GM13976 (cell line): Measurements from ENCODE around the gene PEX5L.

Source experiments
- DNase-seq: peaks from one replicate; pipeline ENCODE4 v3.0.0; 2012; ENCODE audit warnings: low spot score
- in situ Hi-C: fragments of 300-500 bp; cut with MboI; formaldehyde crosslinking; loops from one replicate; pipeline ENCODE4 v1.12.0; 2022; ENCODE audit warnings: low sequenced_read_pairs, mixed read lengths, inconsistent platforms; ENCODE audit not compliant: unreplicated experiment
- TF ChIP-seq, protein P1 (sequence below): IDR thresholded peaks from 2 replicates; pipeline ENCODE4 v1.5.1; 2012; ENCODE audit warnings: borderline replicate concordance, mild to moderate bottlenecking; ENCODE audit not compliant: insufficient read depth; ENCODE audit errors: extremely low read depth, missing control alignments, control extremely low read depth

The PEX5L gene

DNA sequence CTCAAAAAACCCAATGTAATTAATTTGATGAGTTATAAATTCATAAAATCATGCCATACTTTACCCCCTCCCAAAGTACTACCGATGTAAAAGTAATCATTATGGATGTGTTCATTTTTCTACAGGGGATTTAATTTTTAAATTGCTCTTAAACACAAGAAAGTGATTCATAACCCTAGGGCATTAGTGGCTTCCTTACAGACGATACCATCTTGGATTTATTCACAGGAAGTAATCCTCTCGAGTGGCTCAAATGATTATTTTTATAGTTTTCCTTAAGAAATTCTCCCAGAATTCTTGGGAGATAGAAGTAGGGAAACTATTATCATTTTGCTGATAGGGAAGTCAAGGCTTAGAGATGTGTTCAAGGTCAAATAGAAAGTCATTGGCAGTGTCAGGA, 80.9 kb downstream of the PEX5L start:
- in situ Hi-C loops: no loop called here
- no peak for DNase-seq
- TF ChIP-seq, protein P1, sequence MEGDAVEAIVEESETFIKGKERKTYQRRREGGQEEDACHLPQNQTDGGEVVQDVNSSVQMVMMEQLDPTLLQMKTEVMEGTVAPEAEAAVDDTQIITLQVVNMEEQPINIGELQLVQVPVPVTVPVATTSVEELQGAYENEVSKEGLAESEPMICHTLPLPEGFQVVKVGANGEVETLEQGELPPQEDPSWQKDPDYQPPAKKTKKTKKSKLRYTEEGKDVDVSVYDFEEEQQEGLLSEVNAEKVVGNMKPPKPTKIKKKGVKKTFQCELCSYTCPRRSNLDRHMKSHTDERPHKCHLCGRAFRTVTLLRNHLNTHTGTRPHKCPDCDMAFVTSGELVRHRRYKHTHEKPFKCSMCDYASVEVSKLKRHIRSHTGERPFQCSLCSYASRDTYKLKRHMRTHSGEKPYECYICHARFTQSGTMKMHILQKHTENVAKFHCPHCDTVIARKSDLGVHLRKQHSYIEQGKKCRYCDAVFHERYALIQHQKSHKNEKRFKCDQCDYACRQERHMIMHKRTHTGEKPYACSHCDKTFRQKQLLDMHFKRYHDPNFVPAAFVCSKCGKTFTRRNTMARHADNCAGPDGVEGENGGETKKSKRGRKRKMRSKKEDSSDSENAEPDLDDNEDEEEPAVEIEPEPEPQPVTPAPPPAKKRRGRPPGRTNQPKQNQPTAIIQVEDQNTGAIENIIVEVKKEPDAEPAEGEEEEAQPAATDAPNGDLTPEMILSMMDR: no peak

DNA sequence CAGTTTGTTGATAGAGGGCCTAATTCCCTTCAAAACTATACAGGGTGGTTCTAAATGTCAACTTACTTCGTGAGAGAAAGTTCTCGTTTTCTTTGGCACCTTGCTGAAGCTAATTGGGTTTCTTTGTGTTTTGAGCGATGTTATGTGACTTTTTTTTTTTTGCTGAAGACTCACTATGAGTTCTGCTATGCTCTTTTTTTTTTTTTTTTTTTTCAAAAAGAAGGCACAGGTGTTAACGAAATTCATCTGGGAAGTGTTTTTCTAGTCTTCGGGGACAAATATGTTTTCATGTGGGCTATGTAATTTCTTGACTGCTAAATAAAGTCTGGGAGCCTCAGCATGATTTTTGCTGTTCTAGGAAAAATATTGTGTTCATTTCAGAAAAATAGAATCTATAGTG, 81.5 kb downstream of the PEX5L start:
- in situ Hi-C loops: no loop called here
- no peak for DNase-seq
- TF ChIP-seq, protein P1: no peak

DNA sequence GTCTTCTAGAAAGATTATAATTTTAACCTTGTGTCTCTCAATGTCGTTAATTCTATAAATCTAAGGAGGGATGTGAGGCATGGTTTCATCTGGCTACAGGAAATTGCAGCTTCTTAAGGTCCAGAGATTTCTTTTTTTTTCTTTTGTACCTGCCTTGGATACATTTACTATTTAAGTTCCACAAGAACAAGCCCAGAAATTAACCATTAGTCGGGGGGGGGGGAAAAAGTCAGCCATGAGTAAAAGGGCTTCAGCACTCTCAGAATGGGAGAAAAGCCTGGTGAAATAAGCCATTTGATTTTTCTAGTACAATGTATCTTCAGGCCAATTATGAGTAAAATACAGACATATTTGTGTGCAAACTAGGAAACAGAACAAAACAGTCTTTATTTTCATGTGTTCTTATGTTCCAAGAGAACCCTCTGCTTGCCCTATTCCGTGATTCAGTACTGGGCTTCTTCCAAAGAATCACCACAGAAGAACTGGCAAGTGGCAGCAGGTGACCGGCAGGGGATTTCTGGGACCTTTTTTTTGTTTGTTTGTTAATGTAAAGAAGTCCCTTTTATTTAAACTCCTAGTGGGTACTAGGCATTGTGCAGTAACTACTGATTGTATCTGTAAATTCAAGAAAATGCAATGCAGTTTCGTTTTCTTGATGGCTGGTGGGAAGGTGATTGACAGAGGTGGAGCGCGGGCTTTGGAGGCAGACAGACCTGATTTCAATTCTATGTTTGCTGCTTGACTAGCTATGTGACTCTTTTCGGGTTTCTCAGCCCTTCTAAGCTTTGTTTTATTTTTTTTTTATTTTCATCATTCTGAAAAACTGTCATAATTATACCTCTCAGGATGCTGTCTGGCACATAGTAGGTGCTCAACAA, 82.5 kb downstream of the PEX5L start:
- in situ Hi-C loops: no loop called here
- TF ChIP-seq, protein P1: no peak
- no peak for DNase-seq

DNA sequence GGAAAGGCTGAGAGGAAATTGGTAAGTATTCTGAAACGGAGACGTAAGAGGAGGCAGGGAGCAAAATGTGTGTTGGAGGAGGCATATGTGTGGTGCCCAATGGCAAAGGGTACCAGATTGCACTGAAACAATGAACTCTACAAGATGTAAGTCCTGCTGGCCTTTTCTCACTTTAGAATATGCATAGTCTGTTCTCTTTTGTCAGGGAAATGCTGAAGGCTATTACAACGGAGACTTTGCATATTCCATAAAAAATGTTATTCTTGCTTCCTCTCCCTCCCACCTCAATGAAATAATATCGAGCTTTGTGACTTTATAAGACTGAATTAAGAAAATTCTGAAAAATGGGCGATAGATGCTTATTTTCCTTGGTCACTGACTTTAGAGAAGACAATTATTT, 85.9 kb downstream of the PEX5L start:
- DNase-seq: no peak
- TF ChIP-seq, protein P1: no peak
- in situ Hi-C loops: no loop called here

DNA sequence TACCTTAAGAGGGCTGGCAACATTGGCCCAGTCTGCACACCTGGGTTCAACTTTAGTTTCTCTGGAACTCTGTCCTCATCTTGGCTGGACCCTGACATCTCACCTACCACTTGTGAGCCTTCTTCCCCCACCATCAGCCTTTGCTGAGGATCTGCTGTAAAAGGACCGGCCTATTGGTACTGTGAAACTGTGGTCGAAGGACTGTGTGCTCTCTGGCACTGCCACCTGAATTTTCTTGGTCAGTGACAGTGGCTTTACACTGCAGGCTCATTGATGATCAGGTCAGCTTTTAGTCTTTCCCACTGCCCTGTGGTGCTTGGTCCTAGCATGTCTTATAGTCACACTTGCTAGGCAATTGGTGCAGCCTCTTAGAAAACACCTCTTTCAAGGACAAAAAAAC, 86.9 kb downstream of the PEX5L start:
- TF ChIP-seq, protein P1: no peak
- DNase-seq: no peak
- in situ Hi-C loops: no loop called here

DNA sequence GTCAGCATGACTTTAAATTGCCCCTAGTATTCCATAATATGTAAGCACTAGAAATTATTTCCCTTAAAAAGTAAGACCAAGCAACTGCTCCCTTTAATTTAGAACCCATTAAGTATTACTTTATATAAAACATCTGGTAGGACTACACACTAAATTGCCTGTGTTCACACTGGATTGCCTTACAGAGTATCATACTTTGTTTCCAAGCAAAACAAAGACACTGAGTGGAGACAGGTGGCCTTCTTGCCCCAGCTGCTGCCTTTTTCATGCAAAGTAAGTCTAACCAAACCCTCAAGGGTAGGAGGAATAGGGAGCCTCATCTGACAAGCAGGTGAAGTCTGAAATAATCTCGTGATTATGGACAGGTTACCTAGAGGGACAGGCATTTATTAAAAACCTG, 87.3 kb downstream of the PEX5L start:
- TF ChIP-seq, protein P1: no peak
- no peak for DNase-seq
- in situ Hi-C loops: no loop called here
